ENCODE measurements around the gene OBSCN.

The OBSCN gene

DNA sequence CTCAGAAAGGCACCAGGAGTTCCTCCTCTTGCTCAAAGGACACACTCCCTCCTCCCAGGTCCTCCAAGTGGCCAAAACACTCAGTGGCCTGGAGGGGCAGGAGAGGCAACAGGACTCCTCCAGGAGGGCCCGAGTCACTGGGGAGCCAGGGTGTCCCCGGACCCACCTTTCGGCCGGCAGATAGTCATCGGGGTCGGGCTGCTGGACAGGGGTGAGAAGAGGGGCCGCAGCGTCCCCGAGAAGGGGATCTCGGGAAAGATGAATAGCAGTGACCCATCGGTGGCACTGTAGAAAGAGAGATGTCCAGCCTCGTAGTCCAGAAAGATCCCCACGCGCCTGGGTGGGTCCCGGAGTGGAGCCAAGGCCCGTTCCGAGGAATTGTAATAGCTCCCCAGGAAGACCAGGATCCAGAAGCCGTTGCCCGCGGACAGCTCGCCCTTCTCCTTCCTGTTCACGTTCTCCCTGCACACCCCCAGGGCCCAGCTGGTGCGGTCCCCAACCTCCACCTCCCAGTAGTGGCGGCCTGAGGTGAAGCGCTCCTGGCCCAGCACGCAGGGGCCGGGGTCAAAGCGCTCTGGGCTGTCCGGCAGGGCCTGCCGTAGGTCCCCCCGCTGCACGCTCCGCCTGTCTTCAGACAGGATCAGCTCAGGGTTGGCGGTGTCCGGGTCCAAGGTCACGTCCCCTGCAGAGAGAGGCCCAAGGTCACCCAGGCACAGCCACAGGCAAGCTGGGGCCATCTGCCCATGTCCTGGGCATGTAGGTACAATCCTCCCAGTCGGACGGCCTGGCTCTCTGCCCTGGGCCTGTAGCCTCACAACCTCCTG lies 186.9 kb downstream of the OBSCN start:
- no peak for DNase-seq

DNA sequence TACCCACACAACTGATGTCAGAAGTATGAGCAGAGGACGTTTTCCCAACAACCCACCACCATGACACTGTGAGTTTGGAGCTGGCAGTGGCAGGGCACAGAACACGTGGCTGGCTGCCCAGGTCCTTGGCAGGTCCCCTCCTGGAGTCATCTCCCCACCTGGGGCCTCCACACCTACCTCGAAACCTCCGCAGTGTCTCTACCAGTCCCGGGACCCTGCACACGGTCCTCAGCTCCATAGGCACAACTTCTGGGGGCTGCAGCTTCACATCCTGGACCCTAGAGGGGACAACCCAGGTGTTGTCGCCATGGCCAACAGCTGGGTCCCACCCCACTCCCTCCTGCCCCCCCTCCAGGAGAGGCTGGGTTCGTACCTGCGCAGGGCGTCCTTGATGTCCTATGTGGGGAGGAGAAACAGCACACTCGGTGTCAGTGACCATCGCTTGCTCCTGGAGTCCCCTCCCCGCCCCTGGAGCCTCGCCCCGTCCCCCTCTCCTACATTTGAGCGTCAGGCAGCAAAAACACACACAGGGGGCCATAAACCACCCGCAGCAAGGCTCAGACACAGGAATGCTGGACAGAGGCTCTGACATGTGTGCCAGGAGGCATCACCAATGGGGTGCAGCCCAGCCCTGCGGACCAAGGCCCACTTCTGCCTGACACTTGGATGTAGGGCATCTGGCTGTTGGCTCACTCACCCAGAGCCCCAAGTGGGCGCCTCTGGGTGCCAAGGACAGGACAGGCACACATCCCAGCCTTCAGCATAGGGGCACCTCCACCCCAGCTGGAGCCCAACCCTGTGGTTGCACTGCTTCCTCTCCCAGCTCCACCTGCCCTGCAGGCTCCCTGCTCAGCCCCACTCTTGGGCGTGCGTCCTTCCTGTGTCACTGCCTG lies 189.2 kb downstream of the OBSCN start:
- peak; percentile 28 for DNase-seq

DNA sequence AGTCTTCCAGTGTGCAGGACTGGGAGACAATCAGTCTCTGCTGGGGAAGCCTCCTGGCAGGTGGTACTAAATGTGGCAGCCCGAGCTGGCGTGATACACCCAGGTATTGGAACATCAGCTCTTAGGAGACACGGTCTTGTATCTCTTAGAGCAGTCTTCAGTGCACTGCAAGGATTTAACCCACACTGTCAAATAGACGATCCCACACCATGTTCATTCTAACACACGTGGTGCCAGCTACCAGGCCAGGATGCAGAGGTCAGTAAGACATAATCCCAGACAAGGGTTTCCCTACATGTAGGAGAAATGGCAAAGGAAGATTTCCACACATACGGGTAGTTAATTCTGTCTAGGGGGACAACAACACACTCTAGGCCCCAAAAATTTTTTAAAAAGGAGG lies 190.1 kb downstream of the OBSCN start:
- no peak for DNase-seq

DNA sequence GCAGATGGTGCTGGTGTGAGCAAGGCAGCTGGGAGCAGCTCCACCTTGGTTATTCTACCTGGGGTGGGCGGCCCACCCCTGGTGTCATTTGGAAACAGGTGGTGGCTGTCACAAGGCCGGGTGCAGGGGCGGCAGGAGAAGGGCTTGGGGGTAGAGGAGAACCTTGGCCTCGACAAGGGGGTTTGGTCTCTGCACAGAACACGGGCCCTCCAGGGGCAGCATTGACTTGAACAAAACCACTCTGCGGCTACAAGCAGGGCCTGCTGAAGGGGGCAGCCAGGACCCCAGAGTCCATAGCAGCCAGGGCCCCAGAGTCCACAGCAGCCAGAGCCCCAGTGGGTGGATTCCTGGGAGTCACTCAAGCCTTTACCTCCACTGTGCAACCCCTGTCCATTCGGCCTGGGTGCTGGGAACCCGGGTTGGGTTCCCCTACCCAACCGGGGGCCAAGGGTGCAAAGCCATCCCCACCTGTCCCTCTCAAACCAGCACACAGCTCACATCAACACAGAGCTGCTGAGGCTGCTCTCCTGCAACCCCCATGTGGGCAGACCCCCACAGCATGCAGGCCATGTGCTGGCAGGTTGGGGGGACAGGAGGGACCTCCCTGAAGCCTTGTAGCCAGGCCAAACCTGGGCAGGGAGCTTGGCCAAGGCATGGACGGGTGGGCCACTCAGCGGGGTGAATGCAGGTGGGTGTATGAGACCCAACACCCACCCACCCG lies 191.1 kb downstream of the OBSCN start:
- DNase-seq, result no peak

DNA sequence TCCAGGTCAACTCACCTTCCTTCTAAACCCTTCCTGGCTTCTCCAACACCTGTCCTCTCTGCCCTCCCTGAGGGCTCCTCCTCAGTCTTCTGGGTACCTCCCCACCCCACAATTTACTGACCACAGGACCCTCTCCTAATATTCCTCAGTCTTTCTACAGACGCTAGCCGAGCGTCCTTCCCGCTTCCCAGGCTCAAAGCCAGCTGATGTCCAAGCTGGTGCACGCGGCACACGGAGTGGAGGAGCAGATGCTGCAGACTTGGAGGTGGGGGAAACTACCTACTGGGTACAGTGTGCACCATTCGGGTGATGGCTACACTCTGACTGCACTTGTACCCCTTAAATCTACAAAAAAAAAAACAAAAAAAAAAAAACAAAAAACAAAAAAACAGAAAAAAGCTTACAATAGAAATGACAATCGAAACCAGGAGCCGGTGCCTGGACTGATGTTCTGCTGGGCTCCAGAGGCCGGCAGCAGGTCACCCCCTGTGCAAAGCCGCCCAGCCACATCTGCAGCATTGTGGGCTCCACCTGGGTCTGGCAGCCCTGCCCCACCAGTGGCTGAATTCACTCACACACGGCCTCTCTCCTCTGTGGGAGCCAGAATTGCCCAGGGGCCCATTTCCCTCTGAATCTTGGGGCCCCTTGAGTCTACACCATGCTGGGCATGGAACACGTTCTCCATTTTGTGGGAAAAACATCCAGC lies 191.8 kb downstream of the OBSCN start:
- DNase-seq, result no peak

DNA sequence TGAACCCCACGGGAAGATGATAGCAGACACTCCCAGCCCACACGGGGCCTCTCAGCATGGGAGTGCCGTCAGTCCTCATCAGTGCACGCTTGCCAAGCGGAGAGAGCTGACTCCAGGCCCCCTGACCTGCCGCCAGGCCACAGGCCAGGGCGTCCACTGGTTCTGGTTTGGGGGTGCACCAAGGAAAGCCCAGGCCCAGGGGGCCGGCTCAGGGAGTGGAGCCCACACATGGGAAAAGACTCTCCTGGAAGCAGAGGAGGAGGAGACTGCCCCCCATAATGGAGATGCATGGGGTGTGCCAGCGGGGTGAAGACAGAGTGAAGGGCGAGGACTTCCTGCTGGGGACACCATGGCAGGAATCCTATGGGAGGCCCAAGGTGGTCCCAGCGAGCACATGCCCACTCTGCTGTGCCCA lies 192.4 kb downstream of the OBSCN start:
- no peak for DNase-seq

DNA sequence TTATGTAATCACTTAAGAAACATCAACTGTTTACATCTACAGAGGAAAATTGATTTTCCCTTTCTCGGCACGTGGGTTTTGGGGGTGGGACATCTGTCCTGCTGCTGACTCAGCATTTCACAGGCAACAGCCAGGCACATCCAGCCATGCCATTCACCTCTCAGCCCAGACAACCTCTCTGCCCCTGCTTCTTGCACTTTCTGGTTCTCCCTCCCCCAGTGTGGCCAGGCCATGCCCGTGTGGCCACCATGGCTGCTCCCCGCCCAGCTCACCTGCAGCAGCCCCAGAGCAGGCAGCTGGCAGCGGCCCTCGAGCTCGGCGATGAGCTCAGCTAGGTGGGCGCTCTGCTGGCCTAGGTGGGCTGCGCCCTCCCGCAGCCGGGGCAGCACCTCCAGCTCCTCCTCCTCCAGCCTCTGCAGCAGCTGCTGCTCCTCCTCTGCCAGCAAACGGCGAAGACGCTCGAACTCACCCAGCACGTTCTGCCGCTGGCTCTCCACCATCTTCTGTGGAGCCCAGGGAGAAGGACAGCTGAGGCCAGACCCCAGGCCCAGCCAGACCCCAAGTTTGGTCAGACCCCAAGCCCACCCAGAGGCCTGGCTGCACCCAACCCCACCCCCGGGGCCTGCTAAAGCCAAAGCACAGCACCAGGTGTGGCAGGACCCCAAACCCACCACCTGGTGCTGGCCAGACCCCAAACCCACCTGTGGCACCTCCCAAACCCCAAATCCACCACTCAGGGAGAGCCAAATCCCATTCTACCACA lies 193.0 kb downstream of the OBSCN start:
- no peak for DNase-seq

DNA sequence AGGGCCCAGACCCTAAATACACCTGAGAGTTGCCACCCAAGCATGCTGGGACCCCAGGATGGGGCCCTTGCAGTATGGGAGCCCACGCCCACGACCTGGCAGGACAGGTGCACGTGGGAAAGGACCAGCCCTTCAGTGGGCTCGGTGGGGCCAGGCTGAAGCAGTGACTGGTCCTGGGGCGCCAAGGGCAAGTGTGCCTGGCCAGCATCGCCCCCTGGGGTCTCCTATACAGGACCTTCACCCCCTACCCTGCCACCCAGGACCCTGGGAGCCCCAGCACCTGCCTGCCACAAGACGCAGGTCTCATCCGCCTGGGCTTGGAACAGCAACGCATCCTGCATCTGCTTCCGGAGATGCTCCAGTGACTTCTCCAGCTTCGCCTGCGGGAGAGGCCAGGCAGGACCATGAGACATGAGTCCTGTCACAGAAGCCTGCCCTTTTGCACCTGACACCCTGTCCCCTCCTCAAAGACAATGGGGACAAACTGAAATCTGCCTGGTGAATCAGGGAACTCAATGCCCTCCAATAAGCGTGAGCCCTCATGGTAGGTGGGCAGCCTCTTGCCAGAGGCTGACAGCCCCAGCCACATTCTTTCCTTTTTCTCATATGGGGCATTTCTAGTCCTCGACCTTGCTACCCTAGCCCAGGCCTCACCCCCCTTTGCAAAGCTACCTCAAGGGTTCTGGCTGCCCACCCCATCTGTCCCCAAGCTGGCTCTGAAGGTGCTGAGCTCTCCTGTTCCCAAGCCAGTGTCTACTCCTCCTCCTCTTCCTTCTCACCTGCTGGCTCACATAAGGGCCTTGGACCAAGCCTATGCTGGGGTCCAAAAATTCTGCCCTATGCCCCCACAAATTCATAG lies 194.2 kb downstream of the OBSCN start:
- DNase-seq, result no peak

DNA sequence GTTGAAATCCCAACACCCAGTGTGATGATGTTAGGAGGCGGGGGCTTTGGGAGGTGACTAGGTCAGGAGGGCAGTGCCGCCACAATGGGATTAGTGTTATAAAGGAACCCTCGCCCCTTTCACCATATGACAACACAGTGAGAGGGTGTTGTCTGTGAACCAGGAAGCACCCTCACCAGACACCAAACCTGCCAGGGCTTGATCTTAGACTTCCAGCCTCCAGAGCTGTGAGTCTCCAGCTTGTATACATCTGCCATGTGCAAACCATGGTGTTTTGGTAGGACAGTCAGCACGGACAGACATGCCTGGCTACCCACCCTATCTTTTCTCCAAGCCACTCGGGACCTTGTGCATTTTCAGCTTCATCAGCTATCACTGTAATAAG lies 194.8 kb downstream of the OBSCN start:
- no peak for DNase-seq

DNA sequence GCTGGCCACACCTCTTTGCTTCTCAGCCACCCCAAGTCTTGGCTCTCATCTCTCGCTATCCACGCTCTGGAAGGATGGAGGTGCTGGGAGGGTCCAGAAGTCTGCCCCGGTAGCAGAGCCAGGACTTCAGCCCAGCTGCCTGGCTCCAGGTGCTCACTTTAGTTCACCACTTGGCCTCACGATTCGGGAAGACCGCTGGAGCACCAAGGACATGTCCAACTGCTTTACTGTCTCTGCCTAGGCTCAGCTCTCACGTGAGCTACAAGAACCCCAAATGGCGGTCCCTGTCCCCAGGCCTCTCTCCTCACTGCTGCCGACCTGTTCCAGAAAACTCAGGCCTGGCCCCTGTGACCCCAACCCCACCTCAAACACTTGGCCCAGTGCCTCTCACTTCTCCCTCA lies 195.4 kb downstream of the OBSCN start:
- DNase-seq, result no peak

DNA sequence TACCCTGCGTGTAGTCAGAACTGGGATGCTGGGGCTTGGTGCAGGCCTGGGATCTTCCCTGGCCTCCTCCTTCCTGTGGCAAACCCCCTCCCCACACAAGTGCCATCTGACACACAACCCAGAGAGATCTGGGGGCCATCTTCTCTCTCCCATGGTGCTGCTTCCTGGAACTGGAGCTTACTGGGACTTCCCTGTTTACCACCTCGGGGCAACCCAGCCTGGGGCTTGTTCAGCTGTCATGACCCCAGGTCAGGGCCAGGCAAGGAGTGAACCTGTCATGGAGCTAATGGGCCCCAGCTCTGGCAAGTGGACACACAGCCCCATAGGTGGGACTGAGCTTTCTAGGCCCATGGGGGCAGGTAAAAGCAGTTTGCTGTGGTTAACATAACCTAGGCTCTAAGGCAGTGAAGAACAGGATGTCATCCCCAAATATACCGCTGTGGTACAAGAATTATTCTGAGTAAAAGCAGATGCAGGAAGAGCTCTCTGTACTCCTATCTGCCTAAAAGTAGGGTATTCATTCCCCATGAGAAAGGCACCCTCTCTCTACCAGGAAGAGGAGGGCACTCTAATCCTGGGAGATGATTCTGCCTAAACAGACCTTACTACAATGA lies 196.4 kb downstream of the OBSCN start:
- DNase-seq, result no peak

DNA sequence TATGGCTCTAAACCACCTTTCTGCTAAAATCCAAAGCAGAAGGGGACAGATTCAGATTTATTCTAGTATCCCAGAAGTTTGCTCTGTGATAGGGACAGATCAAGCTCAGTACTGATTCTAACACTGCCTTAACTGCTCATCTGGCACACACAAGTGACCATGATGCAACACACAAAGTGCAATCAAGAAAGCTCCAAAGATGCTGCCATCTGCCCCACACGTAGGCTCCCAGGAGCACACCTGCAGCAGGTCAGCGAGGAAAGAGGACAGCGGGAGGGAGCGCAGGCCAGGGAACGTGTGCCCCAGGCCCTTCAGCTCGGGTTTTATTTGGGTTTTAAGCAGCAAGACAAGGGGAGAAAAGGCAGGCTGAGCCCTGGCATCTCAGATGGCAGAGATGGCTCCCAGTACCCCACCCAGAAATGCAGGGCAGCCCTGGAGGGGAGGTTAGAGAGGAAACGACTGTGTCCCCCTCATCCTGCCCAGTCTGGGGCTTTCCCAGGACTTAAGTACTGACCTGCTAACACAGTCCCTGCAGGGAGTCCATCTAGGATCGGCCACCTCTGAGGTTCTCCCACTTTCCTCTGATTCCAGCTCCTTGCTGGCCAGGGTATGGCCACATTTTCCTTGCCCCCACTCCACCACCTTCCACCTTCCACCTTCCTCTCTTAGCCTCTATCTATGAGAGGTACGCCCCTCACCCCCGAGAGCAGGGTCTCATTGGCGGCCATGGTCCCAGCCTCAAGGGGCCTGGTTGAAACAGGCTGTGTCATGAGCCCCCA lies 197.5 kb downstream of the OBSCN start:
- no peak for DNase-seq

DNA sequence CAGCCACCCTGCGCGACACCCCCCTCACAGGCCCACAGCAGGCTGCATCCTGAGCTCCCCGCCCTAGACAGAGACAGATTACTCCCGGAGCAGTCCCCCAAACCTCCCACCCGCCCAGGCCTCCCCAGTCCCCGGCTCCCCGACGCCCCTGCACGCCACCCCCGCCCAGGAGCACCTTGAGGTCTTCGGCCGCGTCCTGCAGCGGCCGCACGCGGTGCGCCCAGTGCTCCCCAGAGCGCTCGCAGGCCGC lies 198.1 kb downstream of the OBSCN start:
- DNase-seq, result no peak

DNA sequence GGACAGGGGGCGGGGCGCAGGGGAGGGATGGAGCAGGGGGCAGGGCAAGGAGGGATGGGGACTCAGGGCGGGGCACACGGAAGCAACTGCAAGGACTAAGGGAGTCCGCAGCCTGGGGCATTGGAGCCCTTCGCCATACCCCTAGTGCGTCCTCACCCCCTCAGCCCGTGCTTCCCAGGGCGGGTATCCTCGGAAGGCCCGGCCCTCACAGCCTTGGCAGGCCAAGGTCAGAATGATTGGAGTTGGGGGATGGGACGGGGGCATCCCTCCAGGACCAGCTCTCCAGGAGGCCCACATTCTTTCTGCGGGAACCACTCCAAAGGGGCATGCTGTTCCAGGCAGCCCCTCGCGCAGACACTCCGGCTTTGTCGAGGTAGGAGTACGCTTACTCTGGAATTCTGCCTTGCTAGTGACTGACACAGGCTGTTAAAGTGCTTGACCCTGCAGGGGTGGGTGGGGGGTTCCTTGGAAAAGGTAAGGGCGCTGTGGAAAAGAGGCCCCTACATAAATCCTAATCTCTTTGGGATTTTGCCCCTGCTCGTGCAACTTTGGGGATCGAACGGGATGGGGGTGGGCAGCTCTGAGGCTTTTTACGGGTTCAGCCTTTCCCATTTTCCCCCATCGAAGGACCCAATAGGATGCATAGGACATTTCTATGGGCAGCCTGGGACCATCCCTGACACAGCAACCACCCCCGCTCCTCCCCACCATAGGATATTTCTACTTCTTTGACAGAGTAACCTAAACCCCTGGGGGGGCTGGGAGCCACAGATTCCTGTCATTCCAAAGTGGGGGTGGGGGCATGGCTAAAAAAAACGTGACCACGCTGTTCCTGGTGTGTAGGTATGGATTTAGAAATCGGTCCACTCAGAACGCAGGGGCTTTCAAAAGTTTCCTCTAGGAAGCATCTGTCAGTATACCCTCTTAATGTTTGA lies 199.5 kb downstream of the OBSCN start:
- no peak for DNase-seq

DNA sequence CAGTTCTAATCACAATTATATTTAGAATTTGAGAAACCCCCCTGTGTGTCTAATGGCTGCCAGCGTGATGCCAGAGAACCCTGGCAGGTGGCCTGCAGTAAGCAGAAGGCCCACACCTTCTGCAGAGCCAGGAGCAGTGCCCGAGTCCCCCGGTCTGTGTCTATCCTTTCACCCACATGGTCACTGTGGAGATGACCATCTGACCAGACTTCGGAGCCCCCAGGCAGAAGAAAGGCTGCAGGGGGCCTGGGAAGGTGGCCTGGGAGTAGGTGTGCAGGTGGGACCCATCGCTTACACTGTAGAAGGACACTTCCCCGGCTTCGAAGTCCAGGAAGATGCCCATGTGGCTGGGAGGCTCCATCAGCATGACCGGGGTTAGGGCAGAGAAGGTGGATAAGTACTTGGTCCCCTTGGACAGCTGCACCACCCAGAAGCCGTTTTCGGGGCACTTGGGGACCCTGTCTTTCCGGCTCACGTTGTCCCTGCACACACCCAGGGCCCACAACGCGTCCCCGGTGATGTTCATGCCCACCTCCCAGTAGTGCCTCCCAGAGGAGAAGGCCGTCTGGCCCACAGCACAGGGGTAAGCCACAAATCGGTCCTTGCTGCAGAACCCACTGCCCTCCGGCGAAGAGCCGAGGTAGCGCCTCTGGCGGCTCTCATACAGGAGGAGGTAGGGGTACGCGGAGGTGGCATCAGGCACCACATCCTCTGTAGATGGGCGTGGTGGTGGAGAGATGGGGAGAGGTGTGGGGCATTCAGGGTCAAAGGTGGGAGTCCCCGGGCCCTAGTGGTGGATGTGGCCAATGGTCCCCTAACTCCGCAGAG lies 200.4 kb downstream of the OBSCN start:
- no peak for DNase-seq

DNA sequence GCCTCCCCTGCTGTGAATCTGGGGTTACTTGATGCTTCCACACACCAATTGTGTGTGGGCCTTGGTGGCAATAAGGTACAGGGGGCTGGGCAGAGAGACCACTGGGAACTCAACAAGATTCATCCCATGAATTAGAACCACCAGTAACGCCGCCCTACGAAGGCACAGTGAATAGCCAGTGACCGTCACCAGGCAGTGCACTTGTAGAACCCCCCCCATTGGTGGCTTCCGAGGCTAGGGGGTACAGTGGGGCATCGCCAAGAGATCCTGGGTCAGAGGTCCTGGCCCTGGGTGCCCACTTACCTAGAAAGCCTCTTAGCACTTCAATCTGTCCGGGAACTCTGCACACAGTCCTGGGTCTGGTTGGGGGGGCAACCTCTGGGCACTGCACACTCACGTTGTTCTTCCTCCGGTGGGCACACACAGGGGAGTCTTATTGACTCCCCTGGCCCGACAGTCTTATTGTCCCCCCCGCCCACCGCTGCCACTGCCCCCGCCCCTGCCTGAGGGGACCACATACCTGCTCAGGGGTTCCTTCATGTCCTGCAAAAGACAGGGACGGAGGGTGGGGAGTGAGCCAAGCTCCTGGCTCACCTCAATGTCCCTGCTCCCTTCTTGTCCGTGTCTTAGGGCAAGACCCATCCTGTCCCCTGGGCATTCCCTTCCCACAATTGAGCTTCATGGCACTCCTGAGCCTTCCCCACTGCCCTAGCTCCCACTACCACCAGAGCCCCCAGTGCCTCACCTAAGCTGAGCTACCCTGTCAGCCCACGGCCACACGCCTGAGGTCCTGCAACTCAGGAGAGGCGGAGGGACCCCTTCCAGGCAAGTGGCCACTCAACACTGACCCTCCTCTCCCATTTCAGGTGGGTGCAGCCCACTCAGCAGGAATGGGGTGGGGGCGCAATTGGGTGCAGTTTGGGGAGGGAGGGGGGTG lies 201.3 kb downstream of the OBSCN start:
- no peak for DNase-seq

DNA sequence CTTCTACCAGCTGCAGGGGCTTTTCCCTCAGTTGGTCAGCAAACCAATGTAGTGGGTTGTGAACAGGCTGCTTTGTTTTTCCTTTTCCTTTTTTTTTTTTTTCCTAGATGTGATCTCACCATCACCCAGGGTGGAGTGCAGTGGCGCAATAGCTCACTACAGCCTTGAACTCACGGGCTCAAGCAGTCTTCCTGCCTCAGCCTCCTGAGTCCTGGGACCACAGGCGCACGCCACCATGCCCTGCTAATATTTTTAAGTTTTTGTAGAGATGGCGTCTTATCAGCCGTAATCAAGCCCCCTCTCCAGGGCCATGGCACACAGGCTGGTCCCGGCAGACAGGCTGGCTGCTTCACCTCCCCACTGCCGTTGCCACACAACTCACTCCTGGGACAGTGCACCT lies 202.2 kb downstream of the OBSCN start:
- DNase-seq, result no peak
